Neuron (in vitro differentiated cells): ENCODE results near the gene SERPINA12.

ENCODE experiments used
- H2AFZ ChIP-seq: one replicate; pipeline ENCODE4 v1.6.1; 2013; ENCODE audit warnings: low read depth, mild to moderate bottlenecking, inconsistent platforms, low read length, moderate library complexity
- H3K27me3 ChIP-seq: one replicate; pipeline ENCODE4 v1.6.1; 2013; ENCODE audit warnings: low read length; ENCODE audit not compliant: insufficient read depth
- H3K36me3 ChIP-seq: one replicate; pipeline ENCODE4 v1.6.1; 2013; ENCODE audit warnings: low read length; ENCODE audit not compliant: insufficient read depth
- H3K4me1 ChIP-seq: one replicate; pipeline ENCODE4 v1.6.1; 2013; ENCODE audit warnings: low read length; ENCODE audit not compliant: insufficient read depth
- H3K4me3 ChIP-seq: 2 replicates; pipeline ENCODE4 v1.5.1; 2013; ENCODE audit warnings: mild to moderate bottlenecking, low read length, moderate library complexity
- H3K9me3 ChIP-seq: one replicate; pipeline ENCODE4 v1.6.1; 2013; ENCODE audit warnings: low read length

The SERPINA12 gene

GRCh38 chr14:94447206-94447605 is 62.1 kb downstream of the SERPINA12 start:
- H2AFZ ChIP-seq: no peak overlapping the region
- H3K27me3 ChIP-seq: no peaks in the 10 kb centered on the region
- no peaks in the 10 kb centered on the region for H3K9me3 ChIP-seq
- no peaks in the 10 kb centered on the region for H3K36me3 ChIP-seq
- H3K4me1 ChIP-seq: peaks cover 7% of the 10 kb centered on the region
- H3K4me3 ChIP-seq: no peak overlapping the region

DNA sequence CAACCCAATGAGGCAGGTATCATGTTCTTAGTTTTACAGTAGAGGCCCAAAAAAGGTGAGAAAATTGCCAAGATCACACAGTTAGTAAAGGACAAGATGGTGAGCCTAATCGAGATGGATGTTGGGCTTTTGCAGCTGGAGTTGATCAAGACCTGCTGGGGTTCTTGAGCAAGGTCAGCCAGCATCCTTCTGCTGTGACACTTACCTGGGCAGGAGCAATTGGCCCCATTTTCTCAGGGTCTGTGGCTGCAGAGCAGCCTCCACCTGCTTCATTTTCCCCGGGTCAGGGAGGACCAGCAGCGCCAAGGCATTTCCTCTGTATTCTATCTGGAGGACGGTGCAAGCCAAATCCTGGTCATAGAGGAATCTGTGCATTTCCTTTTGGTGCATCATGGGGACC is 63.1 kb downstream of the SERPINA12 start:
- H3K36me3 ChIP-seq: no peaks in the 10 kb centered on the region
- no peaks in the 10 kb centered on the region for H3K9me3 ChIP-seq
- no peaks in the 10 kb centered on the region for H3K27me3 ChIP-seq
- no peaks in the 10 kb centered on the region for H3K4me1 ChIP-seq
- H3K4me3 ChIP-seq: no peak overlapping the region
- H2AFZ ChIP-seq: no peak overlapping the region

DNA sequence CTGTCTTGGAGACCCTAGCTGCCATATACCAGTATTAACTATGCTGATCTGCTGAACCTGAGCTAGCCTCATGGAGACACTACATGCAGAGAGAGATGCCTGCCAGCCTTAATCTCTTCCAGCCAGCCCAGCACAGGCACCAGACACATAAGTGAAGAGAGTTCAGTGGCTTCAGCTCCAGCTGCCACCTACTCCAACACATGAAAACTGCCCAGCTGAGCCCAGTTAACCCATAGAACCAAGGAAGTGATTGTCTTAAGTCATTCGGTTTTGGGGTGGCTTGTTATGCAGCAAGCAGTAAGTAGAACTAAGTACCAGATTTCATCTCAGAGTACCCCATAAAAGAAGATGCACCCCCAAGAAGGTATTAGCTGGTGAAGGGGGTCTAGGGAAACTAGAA is 64.3 kb downstream of the SERPINA12 start:
- no peaks in the 10 kb centered on the region for H3K27me3 ChIP-seq
- H3K4me1 ChIP-seq: no peaks in the 10 kb centered on the region
- H2AFZ ChIP-seq: no peak overlapping the region
- H3K9me3 ChIP-seq: no peaks in the 10 kb centered on the region
- no peak overlapping the region for H3K4me3 ChIP-seq
- no peaks in the 10 kb centered on the region for H3K36me3 ChIP-seq

DNA sequence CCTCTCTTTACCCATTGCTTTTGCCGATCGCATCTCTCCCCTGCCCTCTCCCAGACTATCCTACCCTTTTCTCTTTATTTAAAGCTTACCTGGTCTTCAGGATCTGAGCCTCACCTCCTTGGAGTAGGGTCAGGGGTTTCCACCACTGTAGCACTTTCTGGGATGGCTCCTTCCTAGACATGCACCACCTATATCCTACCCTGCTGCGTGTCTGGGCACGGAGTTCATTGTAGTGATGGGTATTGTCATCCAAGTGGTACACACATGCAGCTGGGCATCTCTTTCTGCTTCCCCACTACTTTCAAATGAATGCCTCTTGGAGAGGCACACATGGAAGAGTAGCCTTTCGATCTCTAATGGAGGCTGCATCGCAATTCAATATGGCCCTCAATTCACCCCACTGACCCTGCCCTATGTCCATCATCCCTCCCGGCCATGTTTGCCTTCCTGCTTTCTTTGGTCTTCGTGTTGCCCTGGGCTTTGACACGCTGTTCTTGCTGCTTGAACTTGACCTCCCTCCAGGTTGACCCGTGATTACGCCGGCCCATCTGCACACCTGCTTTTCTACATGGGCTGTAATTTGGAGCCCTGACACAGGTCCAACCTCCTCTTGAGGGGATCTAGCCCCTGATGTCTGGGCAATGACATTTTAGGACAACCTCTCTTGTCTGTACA is 67.6 kb downstream of the SERPINA12 start:
- no peaks in the 10 kb centered on the region for H3K4me1 ChIP-seq
- H3K27me3 ChIP-seq: no peaks in the 10 kb centered on the region
- H3K36me3 ChIP-seq: no peaks in the 10 kb centered on the region
- H3K4me3 ChIP-seq: no peak overlapping the region
- no peaks in the 10 kb centered on the region for H3K9me3 ChIP-seq
- no peak overlapping the region for H2AFZ ChIP-seq

GRCh38 chr14:94441130-94441529 is 68.1 kb downstream of the SERPINA12 start:
- Histone ChIP-seq H3K9me3 (no peaks in the 10 kb centered on the region), H2AFZ (no peak overlapping the region), H3K4me1 (no peaks in the 10 kb centered on the region), H3K36me3 (no peaks in the 10 kb centered on the region), H3K4me3 (no peak overlapping the region), H3K27me3 (no peaks in the 10 kb centered on the region)

- Histone ChIP-seq H3K27me3 (no peaks in the 10 kb centered on the region), H3K4me3 (no peak overlapping the region), H3K4me1 (no peaks in the 10 kb centered on the region), H3K36me3 (no peaks in the 10 kb centered on the region), H3K9me3 (no peaks in the 10 kb centered on the region), H2AFZ (no peak overlapping the region)
These were observed 69.7 kb downstream of the SERPINA12 start for GRCh38 chr14:94439453-94440057.
